ENCODE results near the gene GCFC2.

GCFC2 gene

DNA sequence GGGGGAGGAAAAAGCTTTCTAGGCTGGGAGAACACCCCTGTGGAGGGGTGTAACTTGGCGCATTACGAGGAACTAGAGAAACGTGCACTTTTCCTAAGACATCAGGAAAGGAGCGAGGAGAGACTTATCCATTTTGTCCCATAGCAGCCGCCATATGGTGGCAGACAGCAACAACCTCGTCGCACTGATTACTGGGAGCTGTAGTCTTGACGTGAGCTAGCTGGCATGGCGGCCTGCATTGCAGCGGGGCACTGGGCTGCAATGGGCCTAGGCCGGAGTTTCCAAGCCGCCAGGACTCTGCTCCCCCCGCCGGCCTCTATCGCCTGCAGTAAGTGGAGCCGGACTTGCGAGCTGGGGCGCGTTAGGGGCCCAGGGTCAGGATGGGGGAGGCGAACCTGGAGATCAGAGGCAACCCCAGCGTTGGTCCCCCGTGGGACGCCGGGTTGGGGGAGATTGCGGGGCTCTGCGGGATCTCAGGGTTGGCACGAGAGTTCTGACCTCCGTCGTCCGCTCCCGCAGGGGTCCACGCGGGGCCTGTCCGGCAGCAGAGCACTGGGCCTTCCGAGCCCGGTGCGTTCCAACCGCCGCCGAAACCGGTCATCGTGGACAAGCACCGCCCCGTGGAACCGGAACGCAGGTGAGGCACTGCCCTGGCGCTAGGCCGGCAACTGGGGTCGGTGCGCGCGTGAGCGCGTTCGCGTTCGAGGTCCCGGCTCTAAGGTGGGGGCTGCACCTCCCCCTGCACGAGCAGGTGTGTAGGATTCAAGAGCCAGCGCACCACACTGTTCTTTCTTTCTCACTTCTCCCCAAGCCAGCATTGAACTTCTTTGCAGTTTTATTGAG, 63.9 kb downstream of the GCFC2 start, which contains the start of gene MRPL19:
TSS of gene MRPL19 (plus strand) at position 201 of the 843 bp plus-strand sequence. CDS start at position 226, 25 bp downstream.
- TF ChIP-seq, protein P1, sequence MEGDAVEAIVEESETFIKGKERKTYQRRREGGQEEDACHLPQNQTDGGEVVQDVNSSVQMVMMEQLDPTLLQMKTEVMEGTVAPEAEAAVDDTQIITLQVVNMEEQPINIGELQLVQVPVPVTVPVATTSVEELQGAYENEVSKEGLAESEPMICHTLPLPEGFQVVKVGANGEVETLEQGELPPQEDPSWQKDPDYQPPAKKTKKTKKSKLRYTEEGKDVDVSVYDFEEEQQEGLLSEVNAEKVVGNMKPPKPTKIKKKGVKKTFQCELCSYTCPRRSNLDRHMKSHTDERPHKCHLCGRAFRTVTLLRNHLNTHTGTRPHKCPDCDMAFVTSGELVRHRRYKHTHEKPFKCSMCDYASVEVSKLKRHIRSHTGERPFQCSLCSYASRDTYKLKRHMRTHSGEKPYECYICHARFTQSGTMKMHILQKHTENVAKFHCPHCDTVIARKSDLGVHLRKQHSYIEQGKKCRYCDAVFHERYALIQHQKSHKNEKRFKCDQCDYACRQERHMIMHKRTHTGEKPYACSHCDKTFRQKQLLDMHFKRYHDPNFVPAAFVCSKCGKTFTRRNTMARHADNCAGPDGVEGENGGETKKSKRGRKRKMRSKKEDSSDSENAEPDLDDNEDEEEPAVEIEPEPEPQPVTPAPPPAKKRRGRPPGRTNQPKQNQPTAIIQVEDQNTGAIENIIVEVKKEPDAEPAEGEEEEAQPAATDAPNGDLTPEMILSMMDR (IDR thresholded peaks at IDR 0.05): no peak

DNA sequence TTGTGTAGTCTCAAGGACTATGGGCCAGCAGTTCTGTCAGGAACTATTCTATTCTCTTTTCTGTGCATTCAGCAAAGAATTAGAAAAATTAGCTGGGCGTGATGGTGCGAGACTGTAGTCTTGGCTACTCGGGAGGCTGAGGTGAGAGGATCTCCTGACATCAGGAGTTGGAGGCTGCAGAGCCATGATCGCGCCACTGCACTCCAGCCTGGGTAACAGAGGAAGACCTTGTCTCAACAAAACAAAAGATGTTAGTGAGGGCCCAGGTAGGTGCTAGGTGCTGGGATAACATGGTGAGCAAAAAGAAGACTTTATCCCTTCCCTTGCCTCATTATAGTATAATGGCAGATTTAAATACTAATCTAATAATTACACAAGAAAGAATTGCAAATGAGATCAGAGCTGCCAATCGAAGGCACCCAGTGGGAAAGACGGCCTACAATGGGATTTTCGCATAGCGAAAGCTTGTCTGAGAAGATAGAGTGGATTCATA, 64.6 kb downstream of the GCFC2 start:
- TF ChIP-seq, protein P1 (IDR thresholded peaks at IDR 0.05): no peak

DNA sequence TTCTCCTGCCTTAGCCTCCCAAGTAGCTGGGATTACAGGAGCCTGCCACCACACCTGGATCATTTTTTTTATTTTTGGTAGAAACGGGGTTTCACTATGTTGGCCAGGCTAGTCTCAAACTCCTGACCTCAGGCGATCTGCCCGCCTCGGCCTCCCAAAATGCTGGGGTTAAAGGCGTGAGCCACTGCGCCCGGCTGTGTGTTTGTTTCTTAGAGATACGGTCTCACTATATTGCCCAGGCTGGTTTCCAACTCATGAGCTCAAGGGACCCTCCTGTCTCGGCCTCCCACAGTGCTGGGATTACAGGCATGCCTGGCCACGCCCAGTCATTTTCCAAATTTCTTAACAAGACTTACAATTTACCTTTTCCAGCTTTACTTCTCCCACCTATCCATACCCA, 65.1 kb downstream of the GCFC2 start:
- TF ChIP-seq, protein P1 (IDR thresholded peaks at IDR 0.05): no peak

DNA sequence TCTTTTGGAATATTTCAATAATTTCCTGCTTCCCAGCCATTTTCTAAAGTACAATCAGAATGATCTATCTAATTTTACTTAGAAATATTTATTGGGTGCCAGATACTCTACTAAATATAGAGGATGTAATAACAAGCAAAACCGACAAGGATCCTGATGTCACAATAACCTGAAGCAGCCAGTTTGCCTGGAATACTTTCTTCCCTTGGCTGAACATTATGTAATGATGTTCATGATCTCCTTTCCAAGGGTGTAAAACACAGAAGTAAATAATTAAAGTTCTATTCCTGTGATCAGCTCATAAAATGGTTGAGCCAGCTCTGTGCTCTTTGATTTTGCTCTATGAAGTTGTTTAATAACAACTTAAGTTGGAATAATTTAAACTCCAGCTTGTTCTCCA, 66.7 kb downstream of the GCFC2 start:
- TF ChIP-seq, protein P1 (IDR thresholded peaks at IDR 0.05): no peak

DNA sequence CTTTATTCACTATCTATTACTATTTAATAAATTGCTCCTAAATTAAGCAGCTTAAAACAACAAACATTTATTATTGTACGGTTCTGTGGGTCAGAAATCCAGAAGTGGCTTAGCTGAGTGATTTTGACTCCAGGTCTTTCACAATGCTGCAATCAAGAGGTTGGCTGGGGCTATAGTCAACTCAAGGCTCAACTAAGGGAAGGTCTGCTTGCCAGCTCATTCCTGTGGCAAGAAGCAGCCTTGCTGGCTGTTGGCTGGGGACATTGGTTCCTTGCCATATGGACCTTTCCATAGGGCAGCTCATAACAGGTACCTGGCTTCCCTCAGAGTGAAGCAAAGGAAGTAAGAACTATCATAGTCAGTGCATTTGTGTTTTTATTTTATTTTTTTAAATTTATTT, 69.1 kb downstream of the GCFC2 start:
- TF ChIP-seq, protein P1 (IDR thresholded peaks at IDR 0.05): no peak

DNA sequence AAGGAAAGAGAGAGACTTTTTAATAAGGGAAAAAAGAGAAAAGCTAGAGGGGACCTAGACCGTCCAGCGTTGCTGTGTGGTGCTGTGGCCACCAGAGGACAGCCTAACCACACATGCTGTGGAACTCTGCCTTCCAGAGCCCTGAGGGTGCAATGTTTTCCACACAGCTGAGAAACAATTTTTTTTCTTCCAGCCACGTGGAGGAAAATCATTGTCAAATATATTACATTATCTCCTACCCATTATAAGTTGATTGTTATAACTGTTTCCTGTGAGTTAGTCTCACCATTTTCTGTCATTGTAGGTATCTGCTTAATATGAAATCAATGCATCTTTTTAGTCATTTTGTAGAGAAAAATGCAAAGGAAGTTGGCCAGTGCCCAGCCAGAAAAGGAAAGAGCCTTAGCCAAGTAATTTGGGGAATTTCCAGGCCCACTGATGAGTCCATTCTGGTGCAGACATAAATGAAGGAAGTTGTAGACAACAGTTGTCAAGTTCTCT, 70.0 kb downstream of the GCFC2 start:
- TF ChIP-seq, protein P1 (IDR thresholded peaks at IDR 0.05): peak; percentile 97

DNA sequence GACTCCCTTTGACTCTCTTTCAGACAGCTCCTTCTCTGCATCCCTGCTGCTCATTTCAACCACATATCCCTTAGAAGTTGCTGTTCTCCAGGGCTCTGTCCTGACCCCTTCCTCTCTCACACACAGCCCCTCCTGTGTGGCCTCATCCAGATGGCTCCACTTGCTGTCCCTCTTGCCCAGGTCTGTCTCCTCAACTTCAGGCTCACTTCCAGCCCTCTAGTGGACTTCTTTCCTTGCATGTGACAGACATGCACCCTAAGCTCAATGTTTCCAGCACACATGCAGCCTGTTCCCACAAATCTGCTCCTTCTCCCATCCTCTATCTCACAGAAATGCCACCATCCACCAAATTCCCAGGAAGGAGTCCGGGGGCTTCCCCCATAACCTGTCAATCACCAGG, 73.1 kb downstream of the GCFC2 start:
- TF ChIP-seq, protein P1 (IDR thresholded peaks at IDR 0.05): no peak
